ENCODE results near the gene PRKCA. TPM values are rescaled to one million over a fixed set of nuclear protein-coding genes. Genes with fewer than 3 reads are reported as not detected.

PRKCA gene
- total and polyA plus RNA-seq, 2 donors (not counting 3 experiments of a cell fraction or from before 2014, with no cell fraction given) = 7.5 to 34.2 TPM

DNA sequence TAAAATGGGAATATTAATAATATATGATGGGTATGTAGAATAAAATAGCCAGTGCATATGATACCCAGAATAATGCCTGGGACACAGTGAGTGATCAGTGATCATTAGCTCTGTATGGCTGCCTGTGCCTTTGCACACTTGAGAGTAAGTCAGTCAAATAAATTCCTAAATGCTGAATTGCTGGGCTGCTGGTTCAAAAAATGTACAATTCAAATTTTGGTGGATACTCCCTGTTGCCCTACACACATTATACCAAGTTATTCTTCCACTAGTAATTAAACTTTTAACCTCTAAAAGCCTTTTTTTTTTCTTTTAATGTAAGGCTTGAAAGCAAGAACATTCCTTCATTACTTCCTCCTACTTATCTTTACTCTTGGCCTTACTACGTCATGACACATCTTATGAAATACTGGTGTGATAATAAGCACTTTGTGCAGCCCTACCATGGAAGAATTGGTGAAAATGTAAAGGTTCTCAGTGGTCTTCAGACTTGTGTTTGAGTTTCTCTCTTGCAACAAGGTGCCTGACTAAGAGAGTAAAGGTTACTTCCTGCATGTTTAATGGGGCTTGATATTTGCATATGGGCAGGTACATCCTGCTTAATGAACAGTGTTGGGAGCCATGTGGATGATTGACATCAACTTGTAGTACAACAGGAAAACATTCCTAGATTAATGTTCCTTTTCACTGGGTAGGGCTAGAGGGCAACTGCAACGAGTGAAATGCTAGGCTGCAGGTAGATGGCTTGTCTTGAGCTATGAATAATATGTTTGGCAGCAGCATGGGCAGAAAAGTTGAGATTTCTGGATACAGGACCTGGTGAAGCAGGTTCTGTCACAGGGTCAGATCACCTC is 84.3 kb downstream of the PRKCA start:
- intact Hi-C loops (cut with micrococcal nuclease) (no loop called here), dilution Hi-C loops (cut with MboI; ENCODE audit: extremely low pct_ligation_motif_present, low sequenced_read_pairs) (no loop called here)
- H3K4me3 ChIP-seq (replicated peaks in 1 of 3; ENCODE audit: insufficient read depth in 1 of 3, low read depth in 1 of 3, low read length in 3 of 3) = no peak overlapping the region
- no peaks in the 10 kb centered on the region for H3K9me1 ChIP-seq (replicated peaks; ENCODE audit: control insufficient read depth, extremely low read depth, insufficient read depth, low read length)
- H3K27me3 ChIP-seq (ENCODE audit: control insufficient read depth in 2 of 2, insufficient read depth in 2 of 2, low read length in 2 of 2) = no peaks in the 10 kb centered on the region
- H3K27ac ChIP-seq (ENCODE audit: insufficient read depth, low read depth, low read length) = no peak overlapping the region
- no peaks in the 10 kb centered on the region for H3K9me3 ChIP-seq (replicated peaks; ENCODE audit: control insufficient read depth, insufficient read depth, low read length)
- peaks cover 0 to 2% of the 10 kb centered on the region in 2 experiments for H3K36me3 ChIP-seq (ENCODE audit: control insufficient read depth in 2 of 2, extremely low read depth in 1 of 2, insufficient read depth in 2 of 2, low read length in 2 of 2)
- H3K9ac ChIP-seq (replicated peaks; ENCODE audit: extremely low read depth, insufficient read depth, low read length) = no peak overlapping the region
- no peaks in the 10 kb centered on the region for H4K20me1 ChIP-seq (replicated peaks; ENCODE audit: control insufficient read depth, extremely low read depth, insufficient read depth, low read length)
- H3K79me2 ChIP-seq (ENCODE audit: control insufficient read depth, insufficient read depth, low read length) = peaks cover 10% of the 10 kb centered on the region
- no peak overlapping the region for H3K4me2 ChIP-seq (ENCODE audit: insufficient read depth, low read length)
- FAIRE-seq = no peak
- TF ChIP-seq MAX (IDR thresholded peaks at IDR 0.05; ENCODE audit: insufficient read depth, insufficient read length) (no peak), JUN (IDR thresholded peaks at IDR 0.05; ENCODE audit: borderline replicate concordance, insufficient read depth, insufficient read length, low read depth) (no peak), MYC (IDR thresholded peaks at IDR 0.05; ENCODE audit: low read depth, low read length) (no peak), CTCF (IDR thresholded peaks at IDR 0.05; ENCODE audit: extremely low read depth in 1 of 2, insufficient read depth in 1 of 2, low read depth in 1 of 2, low read length in 2 of 2) (no peak)
- CTCF ChIA-PET = no interaction called here
- H2AFZ ChIP-seq (ENCODE audit: low read depth, low read length) = no peak overlapping the region
- DNase-seq (ENCODE audit: low read depth, low spot score) = no peak
- POLR2A ChIA-PET = no interaction called here
- no peaks in the 10 kb centered on the region for H3K4me1 ChIP-seq (ENCODE audit: control insufficient read depth, extremely low read depth, insufficient read depth, low read length)
- no TSS peak for BruUV-seq (replicated peaks)

All from endothelial cell of umbilical vein (primary cell).